HepG2 (cell line): Measurements from ENCODE around the gene UGCG. TPM values are rescaled to one million over a fixed set of nuclear protein-coding genes. Genes with fewer than 3 reads are reported as not detected.

Experiments
- ATAC-seq: fragments of 200-7000 bp; cut with Tn5 transposase; 3 replicates; pipeline ENCODE4 v1.9.1; 2020; ENCODE audit warnings: mild to moderate bottlenecking, moderate library complexity
- BruUV-seq: library from RNA; stranded (reverse); fragments of 400-500 nt; replicated peaks from 2 replicates; lab custom pipeline; 2021; lab: Mats Ljungman, UMichigan
- CTCF ChIA-PET: fragments of 300-600 bp; formaldehyde crosslinking; extraction: SDS; loops from one replicate; lab custom pipeline; 2021; ENCODE audit warnings: low total read pairs, inconsistent platforms, low intra/inter-chr PET ratio; lab: Yijun Ruan, JAX
- POLR2A ChIA-PET: fragments of 350-600 bp; sonication (Branson Sonifier 250); formaldehyde crosslinking; loops from one replicate; lab custom pipeline; 2020; ENCODE audit warnings: antibody characterized with exemption, inconsistent platforms; lab: Yijun Ruan, JAX
- DNase-seq: peaks from one replicate; pipeline ENCODE4 v3.0.0-alpha.2; 2015; ENCODE audit warnings: low spot score
- FAIRE-seq: peaks from 3 replicates; lab custom pipeline; 2011; peaks lifted over from hg19 to GRCh38; lab: Jason Lieb, UNC
- H2AFZ ChIP-seq: one replicate; pipeline ENCODE4 v1.6.1; 2011; ENCODE audit warnings: low read length, inconsistent platforms
- H3K27ac ChIP-seq: fragments of 300-600 bp; 3 replicates; pipeline ENCODE4 v1.8.0; 2011; ENCODE audit warnings: mixed run types, mild to moderate bottlenecking, mixed read lengths, low read length, inconsistent platforms; ENCODE audit not compliant: insufficient read depth; ENCODE audit errors: extremely low read length
- H3K27me3 ChIP-seq, 2 experiments: fragments of 200-600 bp in 1 of 2; 2 replicates in 1 of 2; 3 replicates in 1 of 2; pipeline versions ENCODE4 v1.6.0 to v1.8.0; 2011; ENCODE audit warnings: low read length in 2 of 2, mild to moderate bottlenecking in 2 of 2, moderate library complexity in 2 of 2, inconsistent platforms in 1 of 2; ENCODE audit not compliant: insufficient read depth in 2 of 2, control insufficient read depth in 1 of 2
- H3K36me3 ChIP-seq, 2 experiments: fragments of 200-600 bp in 1 of 2; replicated peaks in 1 of 2; 2 replicates in 1 of 2; 3 replicates in 1 of 2; pipeline versions ENCODE4 v1.5.1 to v1.8.0; 2011; ENCODE audit warnings: low read length in 2 of 2, inconsistent platforms in 1 of 2; ENCODE audit not compliant: insufficient read depth in 2 of 2, control insufficient read depth in 1 of 2
- H3K4me1 ChIP-seq: 2 replicates; pipeline ENCODE4 v1.5.1; 2012; ENCODE audit warnings: low read length, inconsistent platforms; ENCODE audit not compliant: insufficient read depth
- H3K4me2 ChIP-seq: 2 replicates; pipeline ENCODE4 v1.6.0; 2011; ENCODE audit warnings: low read depth, low read length, inconsistent platforms
- H3K4me3 ChIP-seq, 3 experiments: fragments of 200-600 bp in 1 of 3; sonication (generic), shearing (Covaris generic) in 1 of 3; replicated peaks in 1 of 3; 2 replicates each; pipeline ENCODE4 v1.5.1; 2011 to 2016; ENCODE audit warnings: low read length in 3 of 3, inconsistent platforms in 2 of 3, low read depth in 2 of 3, mild to moderate bottlenecking in 2 of 3, control low read depth in 1 of 3, mixed read lengths in 1 of 3; ENCODE audit not compliant: insufficient read depth in 1 of 3
- H3K79me2 ChIP-seq: one replicate; pipeline ENCODE4 v1.6.1; 2011; ENCODE audit warnings: low read length, inconsistent platforms; ENCODE audit not compliant: insufficient read depth
- H3K9ac ChIP-seq: 2 replicates; pipeline ENCODE4 v1.6.0; 2011; ENCODE audit warnings: mild to moderate bottlenecking, low read depth, low read length, inconsistent platforms; ENCODE audit not compliant: insufficient read depth
- H3K9me3 ChIP-seq: 2 replicates; pipeline ENCODE4 v1.5.1; 2012; ENCODE audit warnings: mild to moderate bottlenecking, low read length
- H4K20me1 ChIP-seq: 2 replicates; pipeline ENCODE4 v1.6.0; 2011; ENCODE audit warnings: inconsistent platforms, mild to moderate bottlenecking, low read length, moderate library complexity; ENCODE audit not compliant: insufficient read depth
- SNRNP70 ChIP-seq: fragments of 200-400 bp; formaldehyde crosslinking; IDR thresholded peaks from 2 replicates; pipeline ENCODE4 v1.6.1; 2017; ENCODE audit warnings: mild to moderate bottlenecking, low read depth, low read length, moderate library complexity
- SOX5 ChIP-seq: IDR thresholded peaks from 2 replicates; pipeline ENCODE4 v1.6.1; 2016; ENCODE audit warnings: borderline replicate concordance
- TBP ChIP-seq: sonication (generic); formaldehyde crosslinking; IDR thresholded peaks from 2 replicates; pipeline ENCODE4 v1.5.0; 2020; ENCODE audit warnings: missing genetic modification reagents
- TCF7L2 ChIP-seq: IDR thresholded peaks from 2 replicates; pipeline ENCODE4 v1.6.1; 2011; ENCODE audit warnings: mild to moderate bottlenecking, low read depth, low read length, moderate library complexity
- ZNF331 ChIP-seq: sonication (generic); formaldehyde crosslinking; IDR thresholded peaks from 2 replicates; pipeline ENCODE4 v1.4.0; 2020; ENCODE audit warnings: missing genetic modification reagents
- ZNF747 ChIP-seq: sonication (generic); formaldehyde crosslinking; IDR thresholded peaks from 2 replicates; pipeline ENCODE4 v1.8.1; 2023; ENCODE audit warnings: missing genetic modification reagents, mild to moderate bottlenecking, borderline replicate concordance
- ZZZ3 ChIP-seq: sonication (generic); formaldehyde crosslinking; IDR thresholded peaks from 2 replicates; pipeline ENCODE4 v1.4.0; 2020; ENCODE audit warnings: missing genetic modification reagents, mild to moderate bottlenecking, borderline replicate concordance
- WGBS: methylation state at CpG from one replicate; pipeline ENCODE4 v1.1.6; 2017; ENCODE audit warnings: low lambda C conversion rate; 5-methylcytosine and 5-hydroxymethylcytosine counted together
- in situ Hi-C: cut with HindIII; loops from 2 replicates; pipeline ENCODE4 v1.10.0; 2017; ENCODE audit warnings: low pct_unique_long_range_greater_than_20kb; ENCODE audit not compliant: extremely low pct_ligation_motif_present
- intact Hi-C: fragments of 100-400 bp; cut with micrococcal nuclease; formaldehyde crosslinking; loops from one replicate; pipeline ENCODE4 v1.10.0; 2022; ENCODE audit not compliant: unreplicated experiment
- polyA plus RNA-seq, 8 experiments: library from polyadenylated mRNA; depleted of rRNA in 3 of 8; stranded (reverse) in 7 of 8; unstranded in 1 of 8; fragments of >200 nt; fragmentation: Illumina TruSeq in 4 of 8; extraction: Trizol in 4 of 8; gene quantifications; 2 replicates each; pipeline versions ENCODE4 v1.2.1 to v1.2.3, GENCODE V29; 2011 to 2016; ENCODE audit warnings: low read depth in 4 of 8, missing spikeins in 1 of 8, mixed read lengths in 1 of 8; ENCODE audit not compliant: insufficient read depth in 1 of 8
- total RNA-seq, 5 experiments: library from RNA; depleted of rRNA; stranded (reverse); fragments of >200 nt; fragmentation: Illumina TruSeq; extraction: Trizol; gene quantifications; 2 replicates each; pipeline ENCODE4 v1.2.3, GENCODE V29; 2016; ENCODE audit warnings: low read depth in 1 of 5
- TF ChIP-seq, protein P1 (sequence below): sonication (generic); formaldehyde crosslinking; IDR thresholded peaks from 2 replicates; pipeline ENCODE4 v1.4.0; 2020; ENCODE audit warnings: missing genetic modification reagents, borderline replicate concordance

UGCG gene
- total and polyA plus RNA-seq, 2 of the 13 experiments (the other 11 are each of a cell fraction or from before 2014, with no cell fraction given) = 10.5 to 13.9 TPM

DNA sequence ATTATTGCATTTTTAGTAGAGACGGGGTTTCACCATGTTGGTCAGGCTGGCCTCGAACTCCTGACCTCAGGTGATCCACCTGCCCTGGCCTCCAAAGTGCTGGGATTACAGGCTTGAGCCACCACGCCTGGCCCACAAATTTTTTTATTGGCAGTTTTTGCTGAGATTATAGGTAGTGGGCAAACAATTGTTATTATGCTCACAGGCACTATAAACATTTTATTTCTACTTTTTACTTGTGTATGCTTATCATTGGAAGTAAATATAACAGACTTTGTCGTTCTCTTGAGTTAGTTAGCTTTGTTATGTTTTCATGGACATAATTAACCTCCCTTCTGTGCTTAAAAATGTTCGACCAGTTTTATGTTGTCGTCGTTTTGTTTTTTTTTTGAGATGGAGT, 23.9 kb downstream of the UGCG start:
- H3K27me3 ChIP-seq = no peaks in the 10 kb centered on the region
- FAIRE-seq = no peak
- H3K36me3 ChIP-seq = peaks cover 0 to 6% of the 10 kb centered on the region in 2 experiments; a peak in 3 of 5 replicates
- H3K4me1 ChIP-seq = peaks cover 16% of the 10 kb centered on the region
- no peak for ATAC-seq
- H4K20me1 ChIP-seq = no peaks in the 10 kb centered on the region
- H3K79me2 ChIP-seq = peaks cover 2% of the 10 kb centered on the region
- H3K27ac ChIP-seq = no peak overlapping the region
- WGBS = 97% methylated on average over 7 of the region's 7 CpGs
- POLR2A ChIA-PET = no interaction called here
- intact Hi-C loops = no loop called here
- no peak overlapping the region for H3K4me3 ChIP-seq
- H3K4me2 ChIP-seq = no peak overlapping the region
- H2AFZ ChIP-seq = no peak overlapping the region
- CTCF ChIA-PET = no interaction called here
- BruUV-seq = no TSS peak
- DNase-seq = no peak
- in situ Hi-C loops = no loop called here
- TF ChIP-seq ZZZ3 (no peak), SNRNP70 (no peak), ZNF747 (no peak), TCF7L2 (no peak), TBP (CRISPR knock-in tag) (no peak), ZNF331 (CRISPR knock-in tag) (no peak), SOX5 (CRISPR knock-in tag) (no peak)
- TF ChIP-seq, protein P1, sequence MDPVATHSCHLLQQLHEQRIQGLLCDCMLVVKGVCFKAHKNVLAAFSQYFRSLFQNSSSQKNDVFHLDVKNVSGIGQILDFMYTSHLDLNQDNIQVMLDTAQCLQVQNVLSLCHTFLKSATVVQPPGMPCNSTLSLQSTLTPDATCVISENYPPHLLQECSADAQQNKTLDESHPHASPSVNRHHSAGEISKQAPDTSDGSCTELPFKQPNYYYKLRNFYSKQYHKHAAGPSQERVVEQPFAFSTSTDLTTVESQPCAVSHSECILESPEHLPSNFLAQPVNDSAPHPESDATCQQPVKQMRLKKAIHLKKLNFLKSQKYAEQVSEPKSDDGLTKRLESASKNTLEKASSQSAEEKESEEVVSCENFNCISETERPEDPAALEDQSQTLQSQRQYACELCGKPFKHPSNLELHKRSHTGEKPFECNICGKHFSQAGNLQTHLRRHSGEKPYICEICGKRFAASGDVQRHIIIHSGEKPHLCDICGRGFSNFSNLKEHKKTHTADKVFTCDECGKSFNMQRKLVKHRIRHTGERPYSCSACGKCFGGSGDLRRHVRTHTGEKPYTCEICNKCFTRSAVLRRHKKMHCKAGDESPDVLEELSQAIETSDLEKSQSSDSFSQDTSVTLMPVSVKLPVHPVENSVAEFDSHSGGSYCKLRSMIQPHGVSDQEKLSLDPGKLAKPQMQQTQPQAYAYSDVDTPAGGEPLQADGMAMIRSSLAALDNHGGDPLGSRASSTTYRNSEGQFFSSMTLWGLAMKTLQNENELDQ = no peak
- no peak overlapping the region for H3K9ac ChIP-seq
- no peaks in the 10 kb centered on the region for H3K9me3 ChIP-seq
